K562 (cell line): ENCODE results near the gene PGAM2. TPM values are rescaled to one million over a fixed set of nuclear protein-coding genes. Genes with fewer than 3 reads are reported as not detected.

ENCODE experiments used
- ATAC-seq: fragments of 200-7000 bp; cut with Tn5 transposase; 3 replicates; pipeline ENCODE4 v1.9.1; 2020; ENCODE audit warnings: moderate library complexity
- BruUV-seq: library from RNA; stranded (reverse); fragments of 400-500 nt; replicated peaks from 2 replicates; lab custom pipeline; 2021; lab: Mats Ljungman, UMichigan
- CTCF ChIA-PET: fragments of 300-600 bp; formaldehyde crosslinking; extraction: SDS; loops from one replicate; lab custom pipeline; 2021; ENCODE audit warnings: low intra/inter-chr PET ratio; lab: Yijun Ruan, JAX
- POLR2A ChIA-PET: fragments of 300-600, 350-650 bp; sonication (Branson Sonifier 250); formaldehyde crosslinking; extraction: SDS; loops from one replicate; lab custom pipeline; 2021; ENCODE audit warnings: antibody characterized with exemption, inconsistent platforms; lab: Yijun Ruan, JAX
- DNase-seq, 4 experiments: peaks; one replicate each; pipeline versions ENCODE4 v3.0.0 to v3.0.0-alpha.2; 2011 to 2018; ENCODE audit warnings: low spot score in 3 of 4, mixed read lengths in 3 of 4; ENCODE audit errors: extremely low read depth in 1 of 4
- FAIRE-seq: peaks from 2 replicates; lab custom pipeline; 2011; peaks lifted over from hg19 to GRCh38; lab: Jason Lieb, UNC
- H2AFZ ChIP-seq: 2 replicates; pipeline ENCODE4 v1.6.0; 2011; ENCODE audit warnings: low read depth, low read length, control low read depth, inconsistent platforms
- H3K27ac ChIP-seq: fragments of 200-600 bp; 3 replicates; pipeline ENCODE4 v1.8.0; 2011; ENCODE audit warnings: low read depth, mild to moderate bottlenecking, control low read depth, inconsistent platforms, low read length, moderate library complexity, mixed read lengths; ENCODE audit errors: extremely low read depth
- H3K27me3 ChIP-seq, 2 experiments: fragments of 300-600 bp in 1 of 2; 2 replicates in 1 of 2; 3 replicates in 1 of 2; pipeline versions ENCODE4 v1.6.0 to v1.8.0; 2011; ENCODE audit warnings: inconsistent platforms in 2 of 2, low read length in 2 of 2, mild to moderate bottlenecking in 1 of 2, mixed read lengths in 1 of 2, moderate library complexity in 1 of 2; ENCODE audit not compliant: control insufficient read depth in 2 of 2, insufficient read depth in 2 of 2
- H3K36me3 ChIP-seq: fragments of 300-600 bp; 3 replicates; pipeline ENCODE4 v1.8.0; 2011; ENCODE audit warnings: mild to moderate bottlenecking, low read length, inconsistent platforms; ENCODE audit not compliant: control insufficient read depth, insufficient read depth
- H3K4me1 ChIP-seq, 2 experiments: fragments of 200-600 bp in 1 of 2; replicated peaks in 1 of 2; 2 replicates in 1 of 2; 3 replicates in 1 of 2; pipeline versions ENCODE4 v1.5.1 to v1.8.0; 2011; ENCODE audit warnings: inconsistent platforms in 2 of 2, low read length in 2 of 2, mild to moderate bottlenecking in 1 of 2, mixed read lengths in 1 of 2, moderate library complexity in 1 of 2; ENCODE audit not compliant: control insufficient read depth in 2 of 2, insufficient read depth in 2 of 2
- H3K4me2 ChIP-seq: 2 replicates; pipeline ENCODE4 v1.6.1; 2011; ENCODE audit warnings: low read length, control low read depth, inconsistent platforms, mixed read lengths; ENCODE audit not compliant: insufficient read depth
- H3K4me3 ChIP-seq: fragments of 200-600 bp; sonication (generic), shearing (Covaris generic); 2 replicates; pipeline ENCODE4 v1.5.1; 2016; ENCODE audit warnings: control low read depth, inconsistent platforms
- H3K79me2 ChIP-seq: fragments of 200-600 bp; 3 replicates; pipeline ENCODE4 v1.8.0; 2011; ENCODE audit warnings: low read length, inconsistent platforms; ENCODE audit not compliant: control insufficient read depth, insufficient read depth
- H3K9ac ChIP-seq, 2 experiments: 2 replicates each; pipeline versions ENCODE4 v1.6.0 to v1.6.1; 2011; ENCODE audit warnings: low read depth in 2 of 2, low read length in 2 of 2, control low read depth in 1 of 2, inconsistent platforms in 1 of 2, mild to moderate bottlenecking in 1 of 2, mixed read lengths in 1 of 2; ENCODE audit not compliant: insufficient read depth in 1 of 2
- H3K9me1 ChIP-seq: one replicate; pipeline ENCODE4 v1.6.0; 2011; ENCODE audit warnings: inconsistent platforms, mild to moderate bottlenecking, low read length, moderate library complexity; ENCODE audit not compliant: control insufficient read depth, insufficient read depth
- H3K9me3 ChIP-seq: replicated peaks from 2 replicates; pipeline ENCODE4 v1.5.1; 2011; ENCODE audit warnings: low read depth, low read length, inconsistent platforms; ENCODE audit not compliant: control insufficient read depth, insufficient read depth
- H4K20me1 ChIP-seq: replicated peaks from 2 replicates; pipeline ENCODE4 v1.6.1; 2011; ENCODE audit warnings: low read length, inconsistent platforms, mixed read lengths; ENCODE audit not compliant: control insufficient read depth, insufficient read depth
- CHD1 ChIP-seq: fragments of 200-600 bp; sonication (generic); IDR thresholded peaks from one replicate; pipeline ENCODE4 v1.6.1; 2012; ENCODE audit warnings: mild to moderate bottlenecking, moderate library complexity, low read length, inconsistent platforms
- KLF6 ChIP-seq: fragments of 250-450 bp; sonication (Bioruptor Pico); IDR thresholded peaks from 2 replicates; pipeline ENCODE4 v1.4.0; 2020; ENCODE audit warnings: mild to moderate bottlenecking, moderate library complexity, borderline replicate concordance
- LARP7 ChIP-seq: fragments of 450-650 bp; IDR thresholded peaks from 2 replicates; pipeline ENCODE4 v1.6.1; 2016
- MAFK ChIP-seq: IDR thresholded peaks from 2 replicates; pipeline ENCODE4 v1.6.1; 2011; ENCODE audit warnings: low read length, improper control_type of control experiment
- MCM3 ChIP-seq: fragments of 450-650 bp; IDR thresholded peaks from 2 replicates; pipeline ENCODE4 v1.6.1; 2016
- POLR2B ChIP-seq: fragments of 450-650 bp; IDR thresholded peaks from 2 replicates; pipeline ENCODE4 v1.6.1; 2018; ENCODE audit warnings: low read depth; ENCODE audit not compliant: partially characterized antibody
- TCF3 ChIP-seq: sonication (generic); formaldehyde crosslinking; IDR thresholded peaks from 2 replicates; pipeline ENCODE4 v1.4.0; 2020; ENCODE audit warnings: mild to moderate bottlenecking, missing genetic modification reagents
- ZC3H11A ChIP-seq: IDR thresholded peaks from 2 replicates; pipeline ENCODE4 v1.6.1; 2012; ENCODE audit warnings: low read depth, low read length, improper control_type of control experiment
- ZNF263 ChIP-seq: sonication (generic); formaldehyde crosslinking; IDR thresholded peaks from 2 replicates; pipeline ENCODE4 v1.8.0; 2022; ENCODE audit warnings: mild to moderate bottlenecking, missing genetic modification reagents, borderline replicate concordance
- WGBS: fragments of 100-300 bp; shearing (Covaris generic); methylation state at CpG from one replicate; pipeline ENCODE4 v1.1.6; 2016; ENCODE audit warnings: low coverage, mixed read lengths; ENCODE audit not compliant: insufficient coverage; ENCODE audit errors: missing lambda C conversion rate; 5-methylcytosine and 5-hydroxymethylcytosine counted together
- in situ Hi-C: fragments of 300-500 bp; cut with MboI; formaldehyde crosslinking; loops from 4 replicates; pipeline ENCODE4 v1.15.0; 2018; ENCODE audit warnings: inconsistent platforms, mixed read lengths
- intact Hi-C: fragments of 100-400 bp; cut with micrococcal nuclease; formaldehyde crosslinking; loops from 2 replicates; pipeline ENCODE4 v1.14.2; 2022
- polyA plus RNA-seq, 8 experiments: library from polyadenylated mRNA; depleted of rRNA in 4 of 8; stranded (reverse) in 5 of 8; unstranded in 3 of 8; fragments of >200 nt; fragmentation: Nextera tagmentation in 2 of 8; fragmentation: Illumina TruSeq in 1 of 8; extraction: Ambion mirVana in 2 of 8; extraction: Trizol in 1 of 8; gene quantifications; 2 replicates each; pipeline versions ENCODE4 v1.2.1 to v1.2.3, GENCODE V29; 2011 to 2014; ENCODE audit warnings: inconsistent platforms in 1 of 8, missing spikeins in 1 of 8
- total RNA-seq, 7 experiments: library from RNA; depleted of rRNA in 6 of 7; stranded (reverse); fragments of >200 nt in 6 of 7; fragmentation: Illumina TruSeq in 2 of 7; extraction: Trizol in 2 of 7; gene quantifications; 2 replicates each; pipeline versions ENCODE4 v1.2.1 to v1.2.3, GENCODE V29; 2011 to 2021; ENCODE audit warnings: low replicate concordance in 1 of 7

Gene PGAM2
- total and polyA plus RNA-seq, 9 of the 15 experiments (the other 6 are each of a cell fraction or from before 2014, with no cell fraction given), result not detected

DNA sequence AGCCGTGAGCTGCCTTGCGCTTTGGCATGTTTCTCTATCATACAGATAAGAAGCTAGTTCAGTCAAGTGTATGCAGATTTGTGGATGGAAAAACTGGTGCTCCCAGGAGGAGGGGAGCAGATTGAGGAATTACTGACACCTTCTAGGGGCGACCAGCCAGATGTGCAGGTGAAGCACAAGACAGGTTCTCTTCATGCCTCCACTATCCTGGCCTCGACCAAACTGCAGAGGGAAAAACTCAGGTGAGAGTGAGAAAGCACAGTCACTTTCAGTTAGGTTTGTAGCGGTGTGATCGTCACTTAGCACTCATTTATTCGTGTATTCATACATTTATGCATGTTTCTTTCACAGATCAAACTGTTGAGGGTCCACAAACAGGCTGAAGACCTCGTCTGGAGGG lies 21.5 kb downstream of the PGAM2 start:
- peaks cover 41% of the 10 kb centered on the region for H3K79me2 ChIP-seq
- H3K27me3 ChIP-seq, result no peaks in the 10 kb centered on the region
- TF ChIP-seq ZNF263 (peak; percentile 90), TCF3 (CRISPR knock-in tag) (no peak), POLR2B (no peak), LARP7 (0 out of 2 replicates have a peak, but pooled peaks have one; percentile 29), MCM3 (no peak), MAFK (no peak), CHD1 (no peak), ZC3H11A (no peak), KLF6 (0 out of 2 replicates have a peak, but pooled peaks have one; percentile 1)
- peak overlapping the region; percentile 89 for H3K4me3 ChIP-seq
- FAIRE-seq (no peak), DNase-seq (peak in 2 of 4 experiments; percentile 18 to 38), ATAC-seq (no peak)
- H2AFZ ChIP-seq, result peak overlapping the region; percentile 92
- WGBS, result under 1% methylated on average over 8 of the region's 8 CpGs
- peak overlapping the region; percentile 97 for H3K4me2 ChIP-seq
- H3K4me1 ChIP-seq, result peaks cover 14 to 42% of the 10 kb centered on the region in 2 experiments; a peak in 4 of 5 replicates
- peak overlapping the region; percentile 81 to 98 for H3K9ac ChIP-seq
- H3K9me1 ChIP-seq, result peaks cover 7% of the 10 kb centered on the region
- CTCF ChIA-PET, result no interaction called here
- intact Hi-C loops, result no loop called here
- POLR2A ChIA-PET, result interaction anchor here (0.5 to 1.0 kb wide), 4 partner anchors 10 to 461 kb away, joined by 3 to 4 read pairs (median 4); partner anchors contain the start of gene STK17A
- in situ Hi-C loops, result no loop called here
- peak overlapping the region; percentile 81 for H3K27ac ChIP-seq
- BruUV-seq, result TSS peak; percentile 98
- H3K9me3 ChIP-seq, result no peaks in the 10 kb centered on the region
- H3K36me3 ChIP-seq, result peaks cover 19% of the 10 kb centered on the region; the same call in 2 of the 3 replicates
- H4K20me1 ChIP-seq, result no peaks in the 10 kb centered on the region
